ENCODE data around the gene SNX32.

Gene SNX32

DNA sequence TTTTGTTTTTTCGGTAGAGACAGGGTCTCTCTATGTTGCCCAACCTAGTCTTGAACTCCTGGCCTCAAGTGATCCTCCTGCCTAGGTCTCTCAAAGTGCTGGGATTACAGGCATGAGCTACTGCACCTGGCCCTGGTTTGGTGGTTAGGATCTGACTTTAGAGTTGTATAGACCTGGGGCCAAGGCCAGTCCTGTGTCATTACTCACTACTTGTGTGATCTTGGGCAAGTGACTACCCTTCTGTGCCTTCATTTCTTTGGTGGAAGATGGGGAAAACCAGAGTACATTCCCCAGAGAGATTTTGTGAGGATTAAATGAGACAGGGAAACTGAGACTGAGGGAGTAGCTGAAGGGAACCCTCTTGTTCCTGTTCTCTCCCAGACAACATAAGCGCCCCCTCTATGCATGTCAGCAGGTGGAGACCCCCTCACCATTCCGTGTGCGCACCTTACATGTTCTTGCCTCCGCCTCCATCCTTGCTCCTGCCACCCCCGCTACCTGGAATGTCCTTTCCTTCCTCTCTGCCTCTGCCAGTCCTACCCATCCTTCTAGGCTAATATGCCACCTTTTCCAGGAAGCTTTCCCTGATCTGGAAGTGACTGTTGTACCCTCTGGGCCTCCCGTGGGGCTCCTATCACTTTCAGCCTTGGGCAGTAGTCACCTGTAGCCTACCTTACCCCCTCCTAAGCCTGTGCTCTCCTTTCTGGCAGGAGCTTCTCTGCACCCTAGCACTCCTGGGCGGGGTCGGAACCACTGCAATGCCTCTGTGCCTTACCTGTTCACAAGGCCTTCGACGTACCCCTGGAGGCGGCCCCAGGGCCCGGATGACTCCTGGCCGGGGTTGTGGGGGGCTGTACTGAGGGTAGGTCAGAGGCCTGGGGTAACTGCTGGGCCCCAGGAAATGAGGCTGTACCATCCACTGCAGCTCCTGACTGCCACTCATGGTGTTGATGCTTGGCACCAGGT lies 62.6 kb downstream of the SNX32 start:
- Histone ChIP-seq H3K4me1 (ENCODE audit: low read length) (peaks cover 18% of the 10 kb centered on the region), H3K27ac (ENCODE audit: low read length) (no peak overlapping the region), H3K27me3 (ENCODE audit: low read depth, low read length) (peaks cover 6% of the 10 kb centered on the region; the same call in 1 of the 2 replicates), H3K9me3 (ENCODE audit: insufficient read depth, low read length) (no peaks in the 10 kb centered on the region), H2AFZ (ENCODE audit: low read depth, low read length) (no peak overlapping the region), H3K79me2 (ENCODE audit: low read length) (peaks cover 19% of the 10 kb centered on the region), H3K4me2 (ENCODE audit: low read length) (no peak overlapping the region), H4K20me1 (ENCODE audit: insufficient read depth, low read length) (peaks cover 12% of the 10 kb centered on the region; the same call in 1 of the 2 replicates), H3K4me3 (ENCODE audit: low read length) (no peak overlapping the region), H3K36me3 (replicated peaks; ENCODE audit: low read depth, low read length) (no peaks in the 10 kb centered on the region), H3K9ac (ENCODE audit: low read length) (no peak overlapping the region)
- no peak for TF ChIP-seq EZH2phosphoT487 (IDR thresholded peaks at IDR 0.05; ENCODE audit: low read depth)
- no peak for TF ChIP-seq CTCF (IDR thresholded peaks at IDR 0.05; ENCODE audit: low read depth, low read length)

DNA sequence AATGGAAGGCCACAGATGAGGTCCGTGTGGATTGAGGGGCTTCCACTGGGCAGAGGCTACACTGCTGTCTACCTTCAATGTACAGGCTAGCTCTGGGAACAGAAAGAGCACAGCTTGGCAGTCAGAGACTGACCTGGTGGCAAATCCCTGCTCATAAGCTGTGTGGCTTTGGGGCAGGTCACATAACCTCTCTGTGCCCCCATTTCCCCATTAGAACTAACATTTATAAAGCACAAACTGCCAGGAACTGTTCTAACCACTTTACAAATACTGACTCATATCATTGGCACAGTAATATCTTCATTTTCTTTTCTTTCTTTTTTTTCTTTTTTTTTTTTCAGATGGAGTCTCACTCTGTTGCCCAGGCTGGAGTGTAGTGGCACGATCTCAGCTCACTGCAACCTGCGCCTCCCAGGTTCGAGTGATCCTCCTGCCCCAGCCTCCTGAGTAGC lies 63.3 kb downstream of the SNX32 start:
- Histone ChIP-seq H3K4me2 (ENCODE audit: low read length) (no peak overlapping the region), H3K4me1 (ENCODE audit: low read length) (peaks cover 18% of the 10 kb centered on the region), H3K27ac (ENCODE audit: low read length) (no peak overlapping the region), H3K9ac (ENCODE audit: low read length) (no peak overlapping the region), H3K27me3 (ENCODE audit: low read depth, low read length) (peaks cover 13% of the 10 kb centered on the region; the same call in 1 of the 2 replicates), H3K9me3 (ENCODE audit: insufficient read depth, low read length) (no peaks in the 10 kb centered on the region), H2AFZ (ENCODE audit: low read depth, low read length) (no peak overlapping the region), H3K79me2 (ENCODE audit: low read length) (peaks cover 12% of the 10 kb centered on the region), H4K20me1 (ENCODE audit: insufficient read depth, low read length) (peaks cover 7% of the 10 kb centered on the region; the same call in 1 of the 2 replicates), H3K4me3 (ENCODE audit: low read length) (no peak overlapping the region), H3K36me3 (replicated peaks; ENCODE audit: low read depth, low read length) (no peaks in the 10 kb centered on the region)
- TF ChIP-seq CTCF (IDR thresholded peaks at IDR 0.05; ENCODE audit: low read depth, low read length) (no peak), EZH2phosphoT487 (IDR thresholded peaks at IDR 0.05; ENCODE audit: low read depth) (no peak)

- Histone ChIP-seq H3K79me2 (ENCODE audit: low read length) (no peaks in the 10 kb centered on the region), H3K4me1 (ENCODE audit: low read length) (peaks cover 4% of the 10 kb centered on the region), H3K4me2 (ENCODE audit: low read length) (no peak overlapping the region), H3K4me3 (ENCODE audit: low read length) (no peak overlapping the region), H3K27ac (ENCODE audit: low read length) (no peak overlapping the region), H3K36me3 (replicated peaks; ENCODE audit: low read depth, low read length) (no peaks in the 10 kb centered on the region), H4K20me1 (ENCODE audit: insufficient read depth, low read length) (no peaks in the 10 kb centered on the region), H2AFZ (ENCODE audit: low read depth, low read length) (no peak overlapping the region), H3K27me3 (ENCODE audit: low read depth, low read length) (peaks cover 21% of the 10 kb centered on the region; the same call in 1 of the 2 replicates), H3K9me3 (ENCODE audit: insufficient read depth, low read length) (no peaks in the 10 kb centered on the region), H3K9ac (ENCODE audit: low read length) (no peak overlapping the region)
- TF ChIP-seq EZH2phosphoT487 (IDR thresholded peaks at IDR 0.05; ENCODE audit: low read depth) = no peak
- no peak for TF ChIP-seq CTCF (IDR thresholded peaks at IDR 0.05; ENCODE audit: low read depth, low read length)
These were observed 65.0 kb downstream of the SNX32 start for GRCh38 chr11:65898656-65899355.

Measured in OCI-LY3 (cell line).